ENCODE results near the gene HMGXB4. TPM values are rescaled to one million over a fixed set of nuclear protein-coding genes. Genes with fewer than 3 reads are reported as not detected.

The HMGXB4 gene
- total RNA-seq, 1 donor from 2014 or later = 16.7 TPM

- FAIRE-seq = no peak
- Mint-ChIP-seq H3K27me3 (ENCODE audit: low read depth, unreplicated experiment) (no peaks in the 10 kb centered on the region), H3K4me3 (ENCODE audit: unreplicated experiment) (no peak overlapping the region), H3K4me1 (ENCODE audit: low read depth, unreplicated experiment) (peaks cover 5% of the 10 kb centered on the region), H3K9me3 (ENCODE audit: unreplicated experiment) (no peaks in the 10 kb centered on the region), H3K27ac (ENCODE audit: unreplicated experiment) (no peak overlapping the region), H3K36me3 (ENCODE audit: low read depth, unreplicated experiment) (peaks cover 34% of the 10 kb centered on the region)
- Histone ChIP-seq H3K4me1 (ENCODE audit: insufficient read depth, low read length) (peaks cover 7% of the 10 kb centered on the region), H3K4me2 (ENCODE audit: low read length) (no peak overlapping the region), H3K9me3 (ENCODE audit: insufficient read depth, low read depth, low read length) (no peaks in the 10 kb centered on the region), H3K79me2 (ENCODE audit: insufficient read depth, low read length) (no peaks in the 10 kb centered on the region), H3K27me3 (ENCODE audit: insufficient read depth, low read length) (no peaks in the 10 kb centered on the region), H3K27ac (ENCODE audit: low read depth, low read length) (no peak overlapping the region), H4K20me1 (ENCODE audit: insufficient read depth, low read length) (peaks cover 3% of the 10 kb centered on the region), H3K9ac (ENCODE audit: low read length) (no peak overlapping the region), H3K36me3 (ENCODE audit: insufficient read depth, low read length) (peaks cover 39% of the 10 kb centered on the region), H2AFZ (ENCODE audit: low read depth, low read length) (no peak overlapping the region), H3K4me3 (ENCODE audit: insufficient read depth, low read depth, low read length) (no peak overlapping the region)
- TF ChIP-seq EZH2 (IDR thresholded peaks at IDR 0.05; ENCODE audit: insufficient read depth, low read length) (no peak), CTCF (IDR thresholded peaks at IDR 0.05; ENCODE audit: insufficient read depth, low read depth, low read length) (no peak)
- DNase-seq (ENCODE audit: low read depth) = no peak
Observed at GRCh38 chr22:35327690-35328471, 70.6 kb downstream of the HMGXB4 start.

GRCh38 chr22:35328472-35328885, 71.2 kb downstream of the HMGXB4 start:
- FAIRE-seq (no peak), DNase-seq (ENCODE audit: low read depth) (no peak)
- Mint-ChIP-seq H3K36me3 (ENCODE audit: low read depth, unreplicated experiment) (peaks cover 29% of the 10 kb centered on the region), H3K9me3 (ENCODE audit: unreplicated experiment) (no peaks in the 10 kb centered on the region), H3K4me1 (ENCODE audit: low read depth, unreplicated experiment) (peaks cover 5% of the 10 kb centered on the region), H3K27me3 (ENCODE audit: low read depth, unreplicated experiment) (no peaks in the 10 kb centered on the region), H3K27ac (ENCODE audit: unreplicated experiment) (no peak overlapping the region), H3K4me3 (ENCODE audit: unreplicated experiment) (no peak overlapping the region)
- no peak overlapping the region for H2AFZ ChIP-seq (ENCODE audit: low read depth, low read length)
- H3K4me1 ChIP-seq (ENCODE audit: insufficient read depth, low read length) = peaks cover 7% of the 10 kb centered on the region
- H3K9me3 ChIP-seq (ENCODE audit: insufficient read depth, low read depth, low read length) = no peaks in the 10 kb centered on the region
- H3K4me2 ChIP-seq (ENCODE audit: low read length) = no peak overlapping the region
- peaks cover 40% of the 10 kb centered on the region for H3K36me3 ChIP-seq (ENCODE audit: insufficient read depth, low read length)
- no peaks in the 10 kb centered on the region for H3K27me3 ChIP-seq (ENCODE audit: insufficient read depth, low read length)
- H3K9ac ChIP-seq (ENCODE audit: low read length) = no peak overlapping the region
- peaks cover 3% of the 10 kb centered on the region for H4K20me1 ChIP-seq (ENCODE audit: insufficient read depth, low read length)
- no peak for TF ChIP-seq CTCF (IDR thresholded peaks at IDR 0.05; ENCODE audit: insufficient read depth, low read depth, low read length)
- no peaks in the 10 kb centered on the region for H3K79me2 ChIP-seq (ENCODE audit: insufficient read depth, low read length)
- H3K4me3 ChIP-seq (ENCODE audit: insufficient read depth, low read depth, low read length) = no peak overlapping the region
- no peak overlapping the region for H3K27ac ChIP-seq (ENCODE audit: low read depth, low read length)
